ENCODE results near the gene PSMA5.

PSMA5 gene

DNA sequence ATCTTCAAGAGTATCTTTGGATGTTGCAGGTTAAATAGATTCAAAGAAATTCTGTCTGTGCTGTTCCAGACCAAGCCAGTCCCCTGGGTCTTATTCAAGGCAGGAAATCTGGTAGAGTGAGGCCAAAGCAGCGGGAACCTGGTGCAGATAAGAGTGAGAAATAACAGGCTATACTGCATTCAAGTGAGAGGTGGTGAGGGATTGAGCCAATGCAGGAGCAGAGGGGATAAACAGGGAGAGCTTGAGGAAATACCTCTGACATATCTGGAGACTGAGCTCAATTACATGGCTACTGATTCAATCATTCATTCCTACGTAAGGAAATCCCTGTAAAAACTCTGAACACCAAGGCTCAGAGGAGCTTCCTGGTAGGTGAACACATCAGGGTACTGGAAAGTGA, 17.2 kb upstream of the PSMA5 start:
- Histone ChIP-seq H3K36me3 (no peaks in the 10 kb centered on the region), H3K27ac (no peak overlapping the region), H3K4me1 (peaks cover 0 to 22% (median 4%) of the 10 kb centered on the region in 10 experiments; a peak in 8 of 20 replicates), H3K9me3 (replicated peaks in 1 of 11) (peaks cover 0 to 5% (median 0%) of the 10 kb centered on the region in 11 experiments; a peak in 1 of 22 replicates), H4K20me1 (no peaks in the 10 kb centered on the region), H3K4me3 (no peak overlapping the region), H3K9ac (no peak overlapping the region), H3K27me3 (no peaks in the 10 kb centered on the region), H3K4me2 (no peak overlapping the region)
- TF ChIP-seq Cebpa-rat (IDR thresholded peaks at IDR 0.05): no peak

DNA sequence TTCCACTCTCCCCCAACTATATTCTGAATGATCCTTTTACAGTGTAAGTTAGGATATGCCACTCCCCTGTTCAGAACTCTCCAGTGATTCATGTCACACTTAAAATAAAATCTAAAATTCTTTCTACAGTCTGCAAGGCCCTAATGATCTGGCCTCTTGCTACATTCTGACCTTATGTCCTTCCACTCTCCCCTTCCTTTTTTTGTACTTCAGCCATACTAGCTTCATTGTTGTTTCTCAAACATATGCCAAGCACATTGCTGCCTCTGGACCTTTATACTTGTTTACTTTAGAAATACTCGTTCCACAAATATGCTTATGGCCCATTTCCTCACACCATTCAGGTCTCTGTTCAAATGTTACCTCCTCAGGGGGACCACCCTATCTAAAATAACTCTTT, 14.8 kb upstream of the PSMA5 start:
- H4K20me1 ChIP-seq: no peaks in the 10 kb centered on the region
- H3K9me3 ChIP-seq (replicated peaks in 1 of 11): peaks cover 0 to 5% (median 0%) of the 10 kb centered on the region in 11 experiments; a peak in 1 of 22 replicates
- H3K4me3 ChIP-seq: no peak overlapping the region
- peaks cover 0 to 26% (median 4%) of the 10 kb centered on the region in 10 experiments; a peak in 8 of 20 replicates for H3K4me1 ChIP-seq
- H3K9ac ChIP-seq: no peak overlapping the region
- no peaks in the 10 kb centered on the region for H3K36me3 ChIP-seq
- no peak overlapping the region for H3K4me2 ChIP-seq
- no peaks in the 10 kb centered on the region for H3K27me3 ChIP-seq
- TF ChIP-seq Cebpa-rat (IDR thresholded peaks at IDR 0.05): no peak
- no peak overlapping the region for H3K27ac ChIP-seq

DNA sequence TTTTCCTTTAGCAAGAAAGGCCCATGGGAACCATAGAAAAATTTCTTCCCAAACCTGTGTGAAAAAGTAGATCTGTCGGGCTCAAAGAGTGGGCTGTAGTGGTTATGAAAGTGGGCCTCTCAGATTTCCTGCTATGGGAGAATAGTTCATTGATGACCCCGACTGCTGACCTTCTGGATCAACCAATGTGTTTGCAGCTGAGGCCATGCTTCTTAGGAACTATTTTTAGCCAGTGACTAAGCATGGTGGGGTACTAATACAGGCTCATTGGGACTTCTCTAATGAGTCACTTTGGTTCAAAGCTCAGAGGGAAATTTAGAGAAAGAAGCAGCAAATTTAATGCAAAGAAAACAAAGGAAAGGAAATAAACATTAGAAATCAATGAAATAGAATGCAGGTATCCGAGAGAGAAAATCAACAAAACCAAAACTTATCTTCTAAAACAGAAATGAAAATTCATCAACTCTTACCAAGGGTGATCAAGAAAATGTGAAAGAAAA, 12.6 kb upstream of the PSMA5 start:
- H3K27me3 ChIP-seq: no peaks in the 10 kb centered on the region
- peaks cover 0 to 26% (median 4%) of the 10 kb centered on the region in 10 experiments; a peak in 8 of 20 replicates for H3K4me1 ChIP-seq
- H3K27ac ChIP-seq: peak overlapping the region in 2 of 11 experiments; percentile 38 to 46; a peak in 4 of 22 replicates
- peaks cover 12 to 25% (median 16%) of the 10 kb centered on the region in 11 experiments for H3K9me3 ChIP-seq (replicated peaks in 1 of 11)
- H3K36me3 ChIP-seq: no peaks in the 10 kb centered on the region
- H4K20me1 ChIP-seq: no peaks in the 10 kb centered on the region
- TF ChIP-seq Cebpa-rat (IDR thresholded peaks at IDR 0.05): no peak
- no peak overlapping the region for H3K9ac ChIP-seq
- H3K4me3 ChIP-seq: no peak overlapping the region
- H3K4me2 ChIP-seq: peak overlapping the region in 6 of 11 experiments; percentile 8 to 74 (median 50); a peak in 10 of 22 replicates

DNA sequence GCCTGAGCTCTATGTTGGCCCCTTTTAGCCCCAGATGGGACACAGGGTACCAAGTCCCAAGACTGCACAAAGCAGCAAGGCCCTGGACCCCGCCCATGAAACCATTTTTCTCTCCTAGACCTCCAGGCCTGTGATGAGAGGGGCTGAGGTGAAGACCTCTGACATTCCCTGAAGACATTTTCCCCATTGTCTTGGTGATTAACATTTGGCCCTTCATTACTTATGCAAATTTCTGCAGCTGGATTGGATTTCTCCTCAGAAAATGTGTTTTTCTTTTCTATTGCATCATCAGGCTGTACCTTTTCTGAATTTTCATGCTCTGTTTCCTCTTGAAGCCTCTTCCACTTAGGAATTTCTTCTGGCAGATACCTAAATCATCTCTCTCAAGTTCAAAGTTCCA, 8.2 kb upstream of the PSMA5 start:
- peaks cover 20 to 31% (median 27%) of the 10 kb centered on the region in 11 experiments for H3K9me3 ChIP-seq (replicated peaks in 1 of 11)
- H3K4me2 ChIP-seq: no peak overlapping the region
- H3K36me3 ChIP-seq: no peaks in the 10 kb centered on the region
- H4K20me1 ChIP-seq: no peaks in the 10 kb centered on the region
- TF ChIP-seq Cebpa-rat (IDR thresholded peaks at IDR 0.05): no peak; a peak in 1 of 22 replicates
- no peaks in the 10 kb centered on the region for H3K27me3 ChIP-seq
- peaks cover 0 to 15% (median 4%) of the 10 kb centered on the region in 10 experiments; a peak in 8 of 20 replicates for H3K4me1 ChIP-seq
- H3K27ac ChIP-seq: no peak overlapping the region
- H3K9ac ChIP-seq: no peak overlapping the region
- no peak overlapping the region for H3K4me3 ChIP-seq

DNA sequence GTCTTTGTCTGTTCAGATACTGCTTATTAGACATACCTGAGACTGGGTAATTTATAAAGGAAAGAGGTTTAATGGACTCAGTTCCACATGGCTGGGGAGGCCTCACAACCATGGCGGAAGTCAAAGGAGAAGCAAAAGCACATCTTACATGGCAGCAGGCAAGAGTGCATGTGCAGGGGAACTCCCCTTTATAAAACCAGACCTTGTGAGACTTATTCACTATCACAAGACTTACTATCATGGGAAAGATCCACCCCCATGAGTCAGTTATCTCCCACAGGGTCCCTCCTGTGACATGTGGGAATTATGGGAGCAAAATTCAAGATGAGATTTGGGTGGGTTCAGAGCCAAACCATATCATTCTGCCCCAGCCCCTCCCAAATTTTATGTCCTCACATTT, 7.1 kb upstream of the PSMA5 start:
- H3K27me3 ChIP-seq: no peaks in the 10 kb centered on the region
- no peak for TF ChIP-seq Cebpa-rat (IDR thresholded peaks at IDR 0.05)
- H3K4me1 ChIP-seq: peaks cover 0 to 3% (median 0%) of the 10 kb centered on the region in 10 experiments; a peak in 7 of 20 replicates
- peaks cover 20 to 31% (median 27%) of the 10 kb centered on the region in 11 experiments for H3K9me3 ChIP-seq (replicated peaks in 1 of 11)
- no peaks in the 10 kb centered on the region for H3K36me3 ChIP-seq
- H3K4me3 ChIP-seq: no peak overlapping the region
- no peak overlapping the region for H3K9ac ChIP-seq
- H4K20me1 ChIP-seq: no peaks in the 10 kb centered on the region
- H3K4me2 ChIP-seq: no peak overlapping the region
- H3K27ac ChIP-seq: no peak overlapping the region

DNA sequence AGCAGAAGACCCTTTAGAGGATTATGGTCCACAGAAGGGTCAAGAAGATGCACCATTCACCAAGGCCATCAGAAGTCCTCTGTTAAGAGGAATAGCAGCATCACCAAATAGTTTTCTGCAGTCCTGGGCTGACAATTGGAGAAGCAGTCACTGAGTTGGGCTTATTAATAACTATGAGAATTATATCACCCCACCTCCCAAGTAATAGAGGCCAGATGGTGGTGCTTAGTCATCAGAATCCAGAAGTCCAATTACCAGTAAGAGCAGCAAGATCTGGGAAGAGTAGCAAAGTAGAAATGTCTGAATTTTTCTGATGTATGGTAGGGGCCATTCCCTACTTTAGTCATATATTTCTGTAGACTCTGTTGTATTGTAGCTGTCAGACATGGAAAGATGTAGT, 6.1 kb upstream of the PSMA5 start:
- H3K36me3 ChIP-seq: no peaks in the 10 kb centered on the region
- no peak overlapping the region for H3K4me3 ChIP-seq
- H4K20me1 ChIP-seq: no peaks in the 10 kb centered on the region
- no peak overlapping the region for H3K9ac ChIP-seq
- no peak for TF ChIP-seq Cebpa-rat (IDR thresholded peaks at IDR 0.05)
- no peak overlapping the region for H3K27ac ChIP-seq
- peaks cover 20 to 31% (median 27%) of the 10 kb centered on the region in 11 experiments for H3K9me3 ChIP-seq (replicated peaks in 1 of 11)
- H3K27me3 ChIP-seq: no peaks in the 10 kb centered on the region
- peaks cover 4 to 7% (median 5%) of the 10 kb centered on the region in 10 experiments; a peak in 19 of 20 replicates for H3K4me1 ChIP-seq
- no peak overlapping the region for H3K4me2 ChIP-seq

DNA sequence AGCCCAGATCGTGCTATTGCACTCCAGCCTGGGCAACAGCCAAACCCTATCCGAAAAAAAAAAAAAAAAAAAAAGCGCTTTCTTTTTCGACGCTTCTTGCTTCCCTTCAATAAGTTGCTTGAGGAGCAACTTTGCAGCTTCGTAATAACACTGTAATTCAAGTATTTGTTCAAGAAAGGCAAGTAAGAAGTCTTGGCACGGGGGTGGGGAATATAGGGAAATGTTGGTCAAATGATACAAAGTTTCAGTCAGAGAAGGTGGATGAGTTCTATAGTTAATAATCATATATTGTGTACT, 871 bp upstream of the PSMA5 start:
- Histone ChIP-seq H3K27ac (peak overlapping the region; percentile 52 to 94 (median 88); a peak in 20 of 22 replicates), H3K4me3 (peak overlapping the region; percentile 74 to 95 (median 82))

DNA sequence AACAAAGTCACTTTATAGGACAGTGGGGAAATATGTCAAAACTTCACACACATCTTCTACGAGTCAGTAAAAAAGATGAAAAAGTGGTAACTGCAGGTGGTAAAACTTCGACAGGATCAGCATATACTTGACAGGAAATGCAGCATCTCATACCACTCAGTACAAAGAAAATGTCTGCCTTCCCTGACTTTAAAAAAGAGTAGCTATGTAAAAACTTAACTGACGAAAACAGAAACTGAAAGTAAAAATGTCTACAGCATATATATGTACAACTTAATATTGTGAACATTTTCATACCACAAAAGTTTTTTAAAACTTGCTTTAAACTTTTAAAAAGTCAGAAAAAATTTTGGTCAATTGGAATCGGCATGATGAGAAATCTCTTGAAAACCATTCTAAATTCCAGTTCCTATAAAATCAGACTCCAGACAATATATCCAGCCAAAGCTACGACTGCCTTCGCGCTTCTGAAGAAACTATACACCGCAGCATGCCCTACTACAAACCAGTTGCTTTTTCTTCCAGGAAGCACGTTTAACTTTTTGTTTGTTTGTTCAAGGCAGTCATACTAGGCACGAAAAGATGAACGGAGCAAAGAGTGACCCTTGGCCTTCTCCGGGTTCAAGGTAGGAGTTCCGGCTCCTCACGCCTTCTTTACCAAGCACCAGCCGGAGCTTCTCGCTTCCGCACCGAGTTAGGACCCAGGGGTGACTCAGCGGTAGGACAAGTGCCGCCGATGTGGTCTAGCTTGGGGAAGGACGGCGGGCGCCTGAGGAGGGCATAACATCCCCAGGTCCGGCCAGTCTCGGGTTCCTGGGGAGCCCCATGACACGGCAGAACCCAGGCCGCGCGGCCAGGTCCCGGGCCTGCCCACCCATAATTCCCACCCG, 612 bp downstream of the PSMA5 start:
- peak overlapping the region; percentile 80 to 97 (median 91) for H3K4me2 ChIP-seq
- H3K27me3 ChIP-seq: no peaks in the 10 kb centered on the region
- no peak for TF ChIP-seq Cebpa-rat (IDR thresholded peaks at IDR 0.05)
- H4K20me1 ChIP-seq: peaks cover 14 to 52% (median 38%) of the 10 kb centered on the region in 11 experiments; a peak in 19 of 22 replicates
- H3K4me3 ChIP-seq: peak overlapping the region; percentile 74 to 95 (median 82)
- H3K27ac ChIP-seq: peak overlapping the region; percentile 67 to 95 (median 89)
- H3K9me3 ChIP-seq (replicated peaks in 1 of 11): no peaks in the 10 kb centered on the region
- H3K9ac ChIP-seq: peak overlapping the region; percentile 83 to 94 (median 89)
- peaks cover 14 to 41% (median 28%) of the 10 kb centered on the region in 11 experiments for H3K36me3 ChIP-seq
- peaks cover 27 to 37% (median 35%) of the 10 kb centered on the region in 10 experiments for H3K4me1 ChIP-seq

More for the DNA sequence above, 871 bp upstream of the PSMA5 start:
- H3K27me3 ChIP-seq: no peaks in the 10 kb centered on the region
- no peaks in the 10 kb centered on the region for H3K9me3 ChIP-seq (replicated peaks in 1 of 11)
- no peak for TF ChIP-seq Cebpa-rat (IDR thresholded peaks at IDR 0.05)
- H3K4me1 ChIP-seq: peaks cover 27 to 37% (median 35%) of the 10 kb centered on the region in 10 experiments
- peak overlapping the region; percentile 72 to 94 (median 89) for H3K9ac ChIP-seq
- peak overlapping the region; percentile 81 to 94 (median 89) for H3K4me2 ChIP-seq
- H4K20me1 ChIP-seq: peaks cover 8 to 38% (median 23%) of the 10 kb centered on the region in 11 experiments; a peak in 19 of 22 replicates
- H3K36me3 ChIP-seq: peaks cover 0 to 26% (median 13%) of the 10 kb centered on the region in 11 experiments; a peak in 16 of 22 replicates

DNA sequence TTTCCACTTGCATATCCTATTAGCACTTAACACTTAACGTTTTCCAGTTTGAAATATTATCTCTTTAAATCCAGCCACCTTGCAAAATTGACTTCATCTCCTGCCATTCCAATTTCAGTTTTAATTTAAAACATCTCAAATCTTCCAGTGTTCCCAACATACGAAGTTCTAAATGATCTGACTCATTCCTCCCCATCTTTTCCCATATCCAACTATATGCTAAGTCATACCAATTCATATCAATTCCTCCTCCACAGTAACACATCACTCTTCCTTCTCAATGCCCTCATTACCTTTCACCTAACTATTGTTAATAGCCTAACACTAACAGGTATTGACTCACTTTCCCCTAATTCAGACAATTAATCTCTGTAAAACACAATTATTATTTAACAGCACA, 2.8 kb downstream of the PSMA5 start:
- H3K36me3 ChIP-seq: peaks cover 35 to 62% (median 49%) of the 10 kb centered on the region in 11 experiments
- H3K4me2 ChIP-seq: peak overlapping the region in 9 of 11 experiments; percentile 80 to 97 (median 90); a peak in 17 of 22 replicates
- no peak overlapping the region for H3K27ac ChIP-seq
- H3K9ac ChIP-seq: peak overlapping the region in 2 of 11 experiments; percentile 51 to 89; a peak in 2 of 22 replicates
- no peaks in the 10 kb centered on the region for H3K27me3 ChIP-seq
- no peak overlapping the region for H3K4me3 ChIP-seq
- H3K9me3 ChIP-seq (replicated peaks in 1 of 11): no peaks in the 10 kb centered on the region
- peaks cover 27 to 37% (median 35%) of the 10 kb centered on the region in 10 experiments for H3K4me1 ChIP-seq
- H4K20me1 ChIP-seq: peaks cover 14 to 74% (median 57%) of the 10 kb centered on the region in 11 experiments; a peak in 19 of 22 replicates
- no peak for TF ChIP-seq Cebpa-rat (IDR thresholded peaks at IDR 0.05)
